Right lung (tissue), 5 donors: Measurements from ENCODE around the gene HOGA1. TPM values are rescaled to one million over a fixed set of nuclear protein-coding genes. Genes with fewer than 3 reads are reported as not detected.
"Not testable (repeated sequence)": the region's sequence is repeated elsewhere in the genome, so short reads cannot be mapped to it uniquely, and the experiment has no call there.

Experiments used
- DNase-seq, 2 donors: peaks; one replicate each; pipeline ENCODE4 v3.0.0-alpha.2; 2013
- polyA plus RNA-seq, 5 donors: library from polyadenylated mRNA; unstranded; fragments of 120-200 nt; gene quantifications; one replicate each; pipeline versions ENCODE4 v1.2.1 to v1.2.3, GENCODE V29; 2013; ENCODE audit warnings: inconsistent platforms in 1 of 5, low replicate concordance in 1 of 5; ENCODE audit not compliant: insufficient read length in 5 of 5, insufficient read depth in 1 of 5

HOGA1 gene
- polyA plus RNA-seq, 5 donors, result 0.62 to 1.2 (median 0.86) TPM

DNA sequence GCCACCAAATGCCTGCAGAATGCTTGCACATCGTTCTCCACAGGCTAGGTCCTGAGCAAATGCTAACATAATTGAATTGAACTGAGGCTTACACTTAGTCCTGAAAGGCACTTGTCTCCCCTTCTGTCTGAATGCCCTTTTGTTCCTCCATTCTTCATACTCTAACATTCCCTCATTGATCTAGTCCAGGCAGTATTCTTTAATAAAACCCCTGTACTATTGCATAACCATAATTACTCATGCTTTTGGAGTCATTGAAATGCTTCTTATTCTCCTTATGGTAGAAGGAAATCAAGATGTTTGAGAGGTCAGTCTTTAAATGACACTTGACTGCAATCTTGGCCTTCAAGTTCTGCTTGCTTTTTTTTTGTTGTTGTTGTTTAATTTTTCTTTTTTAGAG lies 63.4 kb downstream of the HOGA1 start:
- no peak for DNase-seq

- no peak for DNase-seq
Observed at GRCh38 chr10:97648562-97649404, 64.6 kb downstream of the HOGA1 start.

DNA sequence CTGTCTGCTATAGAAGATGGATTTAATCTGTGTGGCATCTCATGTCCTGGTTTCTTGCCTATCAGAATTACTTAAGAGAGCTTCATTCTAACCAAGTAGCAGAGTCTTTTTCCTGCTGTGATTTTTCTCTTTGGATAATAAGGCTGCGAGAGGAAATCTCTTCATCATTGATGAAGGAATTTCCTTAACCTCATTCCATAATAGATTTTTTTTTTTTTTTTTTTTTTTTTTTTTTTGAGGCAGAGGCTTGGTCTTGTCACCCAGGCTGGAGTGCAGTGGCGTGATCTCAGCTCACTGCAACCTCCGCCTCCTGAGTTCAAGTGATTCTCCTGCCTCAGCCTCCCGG lies 65.2 kb downstream of the HOGA1 start:
- not testable (repeated sequence) for DNase-seq

GRCh38 chr10:97650726-97651125 lies 66.5 kb downstream of the HOGA1 start:
- DNase-seq, result no peak

DNA sequence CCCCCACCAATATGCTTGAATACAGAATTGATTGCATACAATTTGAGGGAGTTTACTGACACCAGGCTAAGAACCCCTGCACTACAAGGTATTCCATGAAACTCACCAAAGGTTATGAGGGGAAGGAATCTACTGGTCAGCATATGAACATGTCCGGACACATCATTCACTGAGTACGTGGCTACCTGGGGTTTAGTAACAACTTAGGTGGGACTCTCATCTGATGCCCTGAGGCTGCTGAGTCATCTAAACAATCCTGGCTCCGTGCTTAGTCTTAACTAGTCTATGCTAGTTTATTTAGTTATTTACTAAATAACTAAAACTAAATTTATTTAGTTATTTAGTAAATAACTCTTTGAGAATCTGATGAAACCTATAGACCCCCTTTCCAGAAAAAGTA lies 67.6 kb downstream of the HOGA1 start:
- no peak for DNase-seq

GRCh38 chr10:97656777-97657176 lies 72.6 kb downstream of the HOGA1 start:
- no peak for DNase-seq

DNA sequence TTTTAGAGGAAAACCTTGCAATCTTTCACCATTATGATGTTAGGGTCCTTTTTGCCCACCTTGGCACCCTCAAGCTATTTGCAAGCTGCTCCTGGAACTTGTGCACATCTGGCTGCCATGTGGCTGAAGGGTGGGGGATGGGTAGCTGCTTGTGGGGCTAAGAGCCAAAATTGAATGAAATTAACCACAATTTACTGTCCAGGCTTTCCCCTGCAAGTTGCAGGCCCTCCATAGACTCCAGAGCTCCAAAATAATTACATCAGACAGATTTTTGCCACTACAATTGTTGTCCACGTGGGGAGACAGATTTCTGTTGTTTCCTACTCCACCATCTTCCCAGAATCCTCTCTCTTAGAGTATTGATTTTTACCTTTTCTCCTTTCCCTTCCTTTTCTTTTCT lies 75.4 kb downstream of the HOGA1 start:
- no peak for DNase-seq

Other genes starting within 250 kb of the HOGA1 start
- gene FRAT2, start 249.7 kb upstream of the HOGA1 start, polyA plus RNA-seq, result 1 to 10 TPM; 8.0 to 9.5 (median 8.7) TPM
- gene RRP12, start 183.0 kb upstream of the HOGA1 start, polyA plus RNA-seq, result 10 to 100 TPM; 19.0 to 30.2 (median 23.1) TPM
- gene PGAM1, start 158.2 kb upstream of the HOGA1 start, polyA plus RNA-seq, result 100 to 1,000 TPM; 148 to 180 (median 158) TPM
- gene EXOSC1, start 138.4 kb upstream of the HOGA1 start, polyA plus RNA-seq, result 10 to 100 TPM; 34.8 to 40.6 (median 39.0) TPM
- 10 to 100 TPM; 42.6 to 47.6 (median 47.3) TPM for gene ZDHHC16, start 138.2 kb upstream of the HOGA1 start, polyA plus RNA-seq
- 100 to 1,000 TPM in 1 of 5 donors, 10 to 100 TPM in 4; 89.7 to 100 (median 92.1) TPM for gene MMS19, start 86.0 kb upstream of the HOGA1 start, polyA plus RNA-seq
- gene UBTD1, start 85.5 kb upstream of the HOGA1 start, polyA plus RNA-seq, result 10 to 100 TPM; 12.8 to 28.0 (median 18.2) TPM
- under 1 TPM in 4 of 5 donors, not detected in 1; 0.27 to 0.90 (median 0.30) TPM for gene ANKRD2, start 11.6 kb upstream of the HOGA1 start, polyA plus RNA-seq
- not detected for gene C10orf62, start 5.3 kb downstream of the HOGA1 start, polyA plus RNA-seq
- 10 to 100 TPM; 14.7 to 19.8 (median 16.2) TPM for gene MORN4, start 49.1 kb downstream of the HOGA1 start, polyA plus RNA-seq
- 10 to 100 TPM; 13.1 to 15.9 (median 15.1) TPM for gene PI4K2A, start 56.3 kb downstream of the HOGA1 start, polyA plus RNA-seq
- gene AVPI1, start 102.9 kb downstream of the HOGA1 start, polyA plus RNA-seq, result 1 to 10 TPM; 4.5 to 6.2 (median 5.3) TPM
- 10 to 100 TPM; 45.3 to 64.3 (median 58.7) TPM for gene MARVELD1, start 129.3 kb downstream of the HOGA1 start, polyA plus RNA-seq
- gene ZFYVE27, start 152.7 kb downstream of the HOGA1 start, polyA plus RNA-seq, result 10 to 100 TPM; 22.3 to 34.6 (median 28.3) TPM
- gene SFRP5, start 187.6 kb downstream of the HOGA1 start, polyA plus RNA-seq, result 1 to 10 TPM; 3.5 to 9.7 (median 4.0) TPM